Measurements from ENCODE around the gene ERC1.

ERC1 gene

GRCh38 chr12:971991-972390 lies 19.0 kb upstream of the ERC1 start:
- H3K9me3 Mint-ChIP-seq, result no peaks in the 10 kb centered on the region
- ATAC-seq (no peak), DNase-seq (no peak)

GRCh38 chr12:974271-974862 lies 16.7 kb upstream of the ERC1 start:
- no peak for ATAC-seq
- no peak overlapping the region for H3K4me3 Mint-ChIP-seq

More at GRCh38 chr12:971991-972390, 19.0 kb upstream of the ERC1 start:
- no peaks in the 10 kb centered on the region for H3K4me1 Mint-ChIP-seq
- H3K4me3 Mint-ChIP-seq, result no peak overlapping the region
- no peaks in the 10 kb centered on the region for H3K27me3 Mint-ChIP-seq
- H3K27ac Mint-ChIP-seq, result no peak overlapping the region

GRCh38 chr12:976644-977043 lies 14.4 kb upstream of the ERC1 start:
- ATAC-seq (no peak), DNase-seq (no peak)
- no peak overlapping the region for H3K4me3 Mint-ChIP-seq
- H3K4me1 Mint-ChIP-seq, result no peaks in the 10 kb centered on the region
- H3K9me3 Mint-ChIP-seq, result no peaks in the 10 kb centered on the region
- H3K27me3 Mint-ChIP-seq, result no peaks in the 10 kb centered on the region
- H3K27ac Mint-ChIP-seq, result no peak overlapping the region

More at GRCh38 chr12:974271-974862, 16.7 kb upstream of the ERC1 start:
- H3K4me1 Mint-ChIP-seq, result no peaks in the 10 kb centered on the region
- no peaks in the 10 kb centered on the region for H3K27me3 Mint-ChIP-seq
- no peak for DNase-seq
- no peaks in the 10 kb centered on the region for H3K9me3 Mint-ChIP-seq
- no peak overlapping the region for H3K27ac Mint-ChIP-seq

- ATAC-seq (no peak), DNase-seq (no peak)
- Mint-ChIP-seq H3K9me3 (no peaks in the 10 kb centered on the region), H3K4me3 (no peak overlapping the region), H3K4me1 (no peaks in the 10 kb centered on the region), H3K27me3 (no peaks in the 10 kb centered on the region), H3K27ac (no peak overlapping the region)
These were observed 13.9 kb upstream of the ERC1 start for GRCh38 chr12:977156-977555.

GRCh38 chr12:979349-979748 lies 11.7 kb upstream of the ERC1 start:
- Mint-ChIP-seq H3K27ac (no peak overlapping the region), H3K4me3 (no peak overlapping the region), H3K27me3 (no peaks in the 10 kb centered on the region), H3K4me1 (no peaks in the 10 kb centered on the region), H3K9me3 (no peaks in the 10 kb centered on the region)
- ATAC-seq, result no peak
- no peak for DNase-seq

- DNase-seq (no peak), ATAC-seq (peak; percentile 72)
- H3K4me3 Mint-ChIP-seq, result no peak overlapping the region
- no peaks in the 10 kb centered on the region for H3K27me3 Mint-ChIP-seq
- no peaks in the 10 kb centered on the region for H3K4me1 Mint-ChIP-seq
- no peaks in the 10 kb centered on the region for H3K9me3 Mint-ChIP-seq
- no peak overlapping the region for H3K27ac Mint-ChIP-seq
These were observed 9.7 kb upstream of the ERC1 start for GRCh38 chr12:981176-981828.

- no peak for ATAC-seq
- Mint-ChIP-seq H3K4me1 (no peaks in the 10 kb centered on the region), H3K27ac (no peak overlapping the region), H3K27me3 (no peaks in the 10 kb centered on the region), H3K4me3 (no peak overlapping the region), H3K9me3 (no peaks in the 10 kb centered on the region)
- DNase-seq, result no peak
These were observed 9.1 kb upstream of the ERC1 start for GRCh38 chr12:981961-982360.

GRCh38 chr12:988646-989045 lies 2.4 kb upstream of the ERC1 start:
- no peaks in the 10 kb centered on the region for H3K9me3 Mint-ChIP-seq

GRCh38 chr12:989051-989450 lies 2.0 kb upstream of the ERC1 start:
- peak overlapping the region; percentile 36 to 82 for H3K4me3 Mint-ChIP-seq
- no peaks in the 10 kb centered on the region for H3K27me3 Mint-ChIP-seq
- ATAC-seq (no peak), DNase-seq (no peak)
- peaks cover 31% of the 10 kb centered on the region for H3K4me1 Mint-ChIP-seq
- no peak overlapping the region for H3K27ac Mint-ChIP-seq
- H3K9me3 Mint-ChIP-seq, result no peaks in the 10 kb centered on the region

More at GRCh38 chr12:988646-989045, 2.4 kb upstream of the ERC1 start:
- ATAC-seq, result no peak
- peaks cover 31% of the 10 kb centered on the region for H3K4me1 Mint-ChIP-seq
- H3K4me3 Mint-ChIP-seq, result peak overlapping the region; percentile 24 to 40
- H3K27ac Mint-ChIP-seq, result no peak overlapping the region
- DNase-seq, result no peak
- H3K27me3 Mint-ChIP-seq, result no peaks in the 10 kb centered on the region

- Mint-ChIP-seq H3K4me3 (peak overlapping the region; percentile 82 to 95), H3K9me3 (no peaks in the 10 kb centered on the region), H3K27ac (peak overlapping the region; percentile 94 to 95), H3K4me1 (peaks cover 35% of the 10 kb centered on the region), H3K27me3 (no peaks in the 10 kb centered on the region)
- peak; percentile 42 for ATAC-seq
- DNase-seq, result peak in 1 of 2 donors; percentile 67
These were observed 1.0 kb upstream of the ERC1 start for GRCh38 chr12:989751-990660.

- Mint-ChIP-seq H3K27me3 (no peaks in the 10 kb centered on the region), H3K4me3 (peak overlapping the region; percentile 90 to 99), H3K4me1 (peaks cover 43% of the 10 kb centered on the region), H3K9me3 (no peaks in the 10 kb centered on the region), H3K27ac (peak overlapping the region; percentile 92 to 97)
- ATAC-seq, result peak; percentile 78
- DNase-seq, result no peak
These were observed 619 bp downstream of the ERC1 start for GRCh38 chr12:991350-992333.

GRCh38 chr12:992647-993046 lies 1.6 kb downstream of the ERC1 start:
- H3K4me3 Mint-ChIP-seq, result peak overlapping the region; percentile 90 to 99
- no peaks in the 10 kb centered on the region for H3K9me3 Mint-ChIP-seq
- DNase-seq, result no peak
- no peak for ATAC-seq
- H3K27me3 Mint-ChIP-seq, result no peaks in the 10 kb centered on the region
- H3K4me1 Mint-ChIP-seq, result peaks cover 51% of the 10 kb centered on the region
- no peak overlapping the region for H3K27ac Mint-ChIP-seq

GRCh38 chr12:996881-997280 lies 5.9 kb downstream of the ERC1 start:
- no peak overlapping the region for H3K27ac Mint-ChIP-seq
- peaks cover 43% of the 10 kb centered on the region for H3K4me1 Mint-ChIP-seq
- no peak overlapping the region for H3K4me3 Mint-ChIP-seq
- H3K9me3 Mint-ChIP-seq, result no peaks in the 10 kb centered on the region
- no peak for DNase-seq
- ATAC-seq, result no peak
- H3K27me3 Mint-ChIP-seq, result no peaks in the 10 kb centered on the region

GRCh38 chr12:997505-997904 lies 6.5 kb downstream of the ERC1 start:
- ATAC-seq, result no peak
- peaks cover 38% of the 10 kb centered on the region for H3K4me1 Mint-ChIP-seq
- H3K27me3 Mint-ChIP-seq, result no peaks in the 10 kb centered on the region
- no peak for DNase-seq
- no peak overlapping the region for H3K4me3 Mint-ChIP-seq
- H3K27ac Mint-ChIP-seq, result no peak overlapping the region
- no peaks in the 10 kb centered on the region for H3K9me3 Mint-ChIP-seq

Data from stimulated activated naive CD8-positive, alpha-beta T cell treated with anti-CD3 and anti-CD28 coated beads, Interleukin-15, amount 100 ng/mL, for 72 hours (primary cell).